ENCODE data around the gene SRPRB. TPM values are rescaled to one million over a fixed set of nuclear protein-coding genes. Genes with fewer than 3 reads are reported as not detected.

The SRPRB gene
- total RNA-seq, 1 experiment from 2014 or later, result 98.0 TPM

DNA sequence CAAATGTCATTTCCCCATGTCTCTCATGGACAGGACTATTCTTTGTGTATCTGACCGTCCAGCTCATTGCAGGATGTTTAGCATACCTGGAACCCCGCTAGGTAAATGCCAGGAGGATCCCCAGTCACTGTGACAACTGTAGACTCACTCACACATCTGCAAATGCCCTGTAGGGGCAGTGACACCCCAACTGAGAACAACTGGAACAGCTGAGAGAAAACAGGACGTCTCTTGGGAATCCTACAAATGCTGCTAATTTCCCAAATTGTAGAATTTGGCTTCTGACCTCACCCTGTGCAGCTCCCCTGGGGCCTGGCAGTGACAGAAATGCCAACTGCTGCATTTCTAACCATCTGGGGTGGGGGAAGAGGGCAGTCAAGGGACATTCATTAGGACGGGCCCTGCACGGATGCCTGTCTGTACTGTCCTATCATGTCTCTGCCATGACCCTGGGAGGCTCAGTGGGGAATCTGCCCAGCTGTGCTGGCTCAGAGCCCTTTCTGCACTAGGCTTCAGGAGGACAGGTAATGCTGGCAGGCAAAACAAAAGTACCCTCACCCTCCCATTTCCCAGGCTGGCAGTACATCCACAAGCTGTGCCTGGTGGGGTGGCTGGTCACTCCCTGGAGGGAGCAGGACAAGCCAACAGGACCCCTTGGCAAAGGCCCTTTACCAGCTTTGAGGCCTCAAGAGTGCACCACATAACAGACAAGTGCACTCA is 59.7 kb downstream of the SRPRB start:
- DNase-seq (ENCODE audit: low spot score), result no peak

GRCh38 chr3:133866141-133866540 is 60.5 kb downstream of the SRPRB start:
- no peak for DNase-seq (ENCODE audit: low spot score)

- no peak for DNase-seq (ENCODE audit: low spot score)
These were observed 62.6 kb downstream of the SRPRB start for GRCh38 chr3:133868186-133868585.

GRCh38 chr3:133868758-133869475 is 63.3 kb downstream of the SRPRB start:
- no peak for DNase-seq (ENCODE audit: low spot score)

- no peak for DNase-seq (ENCODE audit: low spot score)
These were observed 64.0 kb downstream of the SRPRB start for GRCh38 chr3:133869586-133869985.

DNA sequence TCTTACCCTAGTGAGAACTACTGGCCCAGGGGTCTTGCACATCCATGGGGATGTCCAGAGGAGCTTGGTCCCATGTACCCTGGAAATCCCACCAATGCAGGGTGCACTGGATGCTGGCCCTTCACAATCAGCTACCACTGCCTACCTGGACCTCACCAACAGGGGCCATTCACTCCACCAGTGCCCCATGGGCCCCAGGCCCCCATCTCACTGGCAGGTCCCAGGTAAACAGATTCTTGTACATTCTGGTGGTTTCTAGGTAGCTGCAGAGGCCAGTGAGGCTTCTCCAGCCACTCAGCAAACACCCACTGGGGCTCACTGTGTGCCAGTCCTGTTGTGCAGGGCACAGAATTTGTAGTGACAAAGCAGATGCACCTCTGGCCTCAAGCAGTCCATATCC is 65.2 kb downstream of the SRPRB start:
- no peak for DNase-seq (ENCODE audit: low spot score)

Other genes with a start within 250 kb of the SRPRB start
- gene CDV3, start 232.1 kb upstream of the SRPRB start, total RNA-seq (2014; rRNA removed; shearing (Covaris generic)), result 73.0 and 114 TPM in 2 replicates
- 37.7 and 47.0 TPM in 2 replicates for gene TOPBP1, start 143.9 kb upstream of the SRPRB start, total RNA-seq (2014; rRNA removed; shearing (Covaris generic))
- gene TF, start 59.4 kb upstream of the SRPRB start, total RNA-seq (2014; rRNA removed; shearing (Covaris generic)), result not detected in 2 replicates
- 1.1 and 1.5 TPM in 2 replicates for gene RAB6B, start 90.1 kb downstream of the SRPRB start, total RNA-seq (2014; rRNA removed; shearing (Covaris generic))
- 0.02 and 0.06 TPM in 2 replicates for gene SLCO2A1, start 224.1 kb downstream of the SRPRB start, total RNA-seq (2014; rRNA removed; shearing (Covaris generic))